ENCODE measurements around the gene NPAS3.
A peak's percentile ranks its signal among the peaks of the same experiment; 100 is the strongest.

NPAS3 gene

DNA sequence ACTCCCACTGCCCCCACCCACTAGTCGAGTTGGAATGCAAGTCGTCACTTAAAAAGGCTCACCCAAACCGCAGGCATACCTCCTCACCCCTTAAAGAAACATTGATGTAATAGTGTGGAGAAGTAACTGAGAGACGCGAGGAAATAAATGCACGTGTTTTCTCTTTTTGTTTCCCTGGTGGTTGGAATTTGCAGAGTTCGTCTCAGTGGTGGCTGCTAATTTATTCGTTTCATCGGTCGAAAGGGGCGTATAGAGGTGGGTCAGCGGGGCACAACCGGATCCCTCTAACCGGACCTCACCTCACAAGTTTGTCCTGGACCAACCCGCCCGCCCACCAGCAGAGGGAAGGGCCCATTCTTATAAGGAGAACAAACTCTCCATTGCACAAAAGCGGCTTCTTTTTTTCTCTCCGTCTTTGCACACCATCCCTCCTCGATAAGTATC lies 5.0 kb upstream of the NPAS3 start:
- Histone ChIP-seq H3K36me3 (ENCODE audit: insufficient read depth, low read length) (no peaks in the 10 kb centered on the region), H3K9ac (ENCODE audit: low read depth, low read length) (peak overlapping the region; percentile 63), H3K4me1 (ENCODE audit: insufficient read depth, low read length) (peaks cover 21% of the 10 kb centered on the region), H3K9me3 (ENCODE audit: control insufficient read depth, insufficient read depth, low read length) (no peaks in the 10 kb centered on the region)

DNA sequence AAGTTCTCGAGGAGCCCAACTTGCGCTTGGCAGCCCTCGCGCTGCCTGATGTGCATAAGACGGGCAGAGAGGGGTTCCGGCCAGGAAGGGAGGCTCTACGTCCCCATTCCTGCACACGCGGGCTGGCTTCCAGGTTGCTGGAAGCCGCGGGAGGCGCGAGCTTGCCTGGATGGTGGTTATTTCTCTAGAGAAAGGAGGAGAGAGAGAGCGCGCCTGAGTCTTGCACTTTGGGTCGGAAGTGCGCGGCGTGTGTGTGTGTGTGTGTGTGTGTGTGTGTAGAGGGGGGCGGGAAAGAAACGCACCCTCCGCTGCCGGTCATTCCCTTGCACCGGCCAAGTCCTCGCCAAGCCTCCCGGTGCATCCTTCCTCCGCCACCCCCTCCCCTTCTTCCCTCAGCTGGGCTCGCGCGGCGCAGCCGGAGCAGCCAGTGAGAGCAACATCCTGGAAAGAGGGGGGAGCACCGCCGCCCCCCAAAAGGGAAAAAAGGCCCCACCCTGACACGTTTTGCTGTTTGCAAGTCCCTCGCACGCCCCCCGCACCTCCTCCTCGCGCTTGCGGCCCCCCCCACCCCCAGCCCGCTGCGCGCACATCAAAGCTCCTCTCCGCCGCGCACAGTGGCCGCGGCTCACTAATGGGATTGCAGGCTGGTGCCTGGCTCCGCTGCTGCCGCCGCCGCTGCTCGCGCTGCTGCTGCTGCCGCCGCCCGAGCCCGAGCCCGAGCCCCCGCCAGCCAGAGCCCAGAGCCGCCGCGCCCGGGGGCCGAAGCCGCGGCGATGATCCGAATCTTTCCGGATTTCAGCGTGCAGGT lies 4.4 kb upstream of the NPAS3 start:
- Histone ChIP-seq H3K4me1 (ENCODE audit: insufficient read depth, low read length) (peaks cover 21% of the 10 kb centered on the region), H3K36me3 (ENCODE audit: insufficient read depth, low read length) (no peaks in the 10 kb centered on the region), H3K9ac (ENCODE audit: low read depth, low read length) (peak overlapping the region; percentile 63), H3K9me3 (ENCODE audit: control insufficient read depth, insufficient read depth, low read length) (no peaks in the 10 kb centered on the region)

DNA sequence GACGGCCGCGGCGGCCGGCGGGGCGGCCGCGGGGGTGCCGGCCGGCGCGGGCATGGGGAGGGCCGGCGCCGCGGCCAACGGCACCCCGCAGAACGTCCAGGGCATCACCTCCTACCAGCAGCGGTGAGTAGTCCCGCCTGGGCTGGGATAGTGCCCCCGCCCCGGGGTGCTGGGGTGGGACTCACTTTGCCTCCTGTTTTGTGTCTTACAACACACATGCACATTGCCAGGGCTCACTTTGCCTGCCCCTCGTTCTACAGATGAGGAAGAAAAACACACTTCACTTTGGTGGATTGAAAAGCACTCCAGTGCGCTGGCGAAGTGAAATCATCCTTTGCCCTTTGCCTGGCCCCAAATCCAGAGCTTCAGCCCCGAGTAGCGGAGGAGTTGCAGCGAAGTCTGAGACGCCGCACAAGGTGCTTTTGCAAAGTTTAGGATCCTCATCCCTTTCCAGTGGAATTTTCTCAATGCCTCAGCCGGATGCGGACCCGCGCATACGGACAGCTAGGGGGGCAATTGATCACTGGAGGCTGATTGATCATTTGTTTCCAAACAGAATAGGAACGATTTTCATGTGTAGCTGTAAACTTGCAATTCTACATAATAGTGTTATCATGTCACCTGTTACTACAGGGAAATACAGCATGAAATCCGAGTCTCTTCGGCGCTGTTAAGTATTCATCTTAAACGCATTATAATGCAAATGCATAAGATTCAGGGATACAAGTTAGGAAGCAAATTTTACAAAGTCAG lies 3.6 kb upstream of the NPAS3 start:
- H3K9me3 ChIP-seq (ENCODE audit: control insufficient read depth, insufficient read depth, low read length): no peaks in the 10 kb centered on the region
- peak overlapping the region; percentile 63; the same call in 1 of the 2 replicates for H3K9ac ChIP-seq (ENCODE audit: low read depth, low read length)
- H3K36me3 ChIP-seq (ENCODE audit: insufficient read depth, low read length): no peaks in the 10 kb centered on the region
- H3K4me1 ChIP-seq (ENCODE audit: insufficient read depth, low read length): peaks cover 21% of the 10 kb centered on the region

DNA sequence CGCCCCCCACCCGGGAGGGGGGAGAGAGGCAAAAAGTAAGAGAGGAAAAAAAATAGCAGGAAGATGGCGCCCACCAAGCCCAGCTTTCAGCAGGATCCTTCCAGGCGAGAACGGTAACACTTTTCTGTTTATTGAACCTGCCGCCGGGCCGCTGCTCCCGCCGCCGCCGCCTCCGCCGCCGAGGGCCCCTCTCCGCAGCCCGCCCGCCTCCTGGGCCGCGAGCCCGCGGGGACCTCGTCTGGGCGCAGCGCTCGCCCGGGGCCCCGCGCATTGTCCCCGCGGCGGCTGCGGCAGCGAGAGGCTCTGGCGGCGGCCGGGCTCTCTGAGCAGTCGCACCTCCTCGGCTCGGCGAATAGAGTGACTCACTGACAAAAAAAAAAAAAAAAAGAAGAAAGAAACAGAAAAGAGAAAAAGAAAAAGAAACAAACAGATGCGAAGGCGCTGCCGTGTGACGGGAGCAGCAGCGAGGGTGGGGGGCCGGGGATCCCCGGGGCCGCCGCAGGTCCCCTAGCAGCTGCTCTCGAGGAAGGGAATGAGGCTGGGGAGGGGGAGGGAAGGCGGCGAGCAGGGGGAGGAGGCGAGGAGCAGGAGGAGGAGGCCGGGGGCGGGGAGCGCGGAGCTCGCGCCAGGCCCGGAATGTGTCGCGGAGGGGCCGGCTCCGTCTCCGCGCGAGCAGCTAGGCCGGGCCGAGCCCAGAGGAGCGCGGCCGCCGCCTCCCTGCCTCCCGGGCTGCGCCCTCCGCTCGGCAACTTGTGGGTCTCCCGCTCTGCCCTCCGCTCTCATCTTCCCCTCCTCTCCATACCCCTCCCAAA lies 781 bp downstream of the NPAS3 start:
- H3K9me3 ChIP-seq (ENCODE audit: control insufficient read depth, insufficient read depth, low read length): no peaks in the 10 kb centered on the region
- H3K9ac ChIP-seq (ENCODE audit: low read depth, low read length): peak overlapping the region; percentile 87
- H3K36me3 ChIP-seq (ENCODE audit: insufficient read depth, low read length): no peaks in the 10 kb centered on the region
- H3K4me1 ChIP-seq (ENCODE audit: insufficient read depth, low read length): peaks cover 27% of the 10 kb centered on the region

DNA sequence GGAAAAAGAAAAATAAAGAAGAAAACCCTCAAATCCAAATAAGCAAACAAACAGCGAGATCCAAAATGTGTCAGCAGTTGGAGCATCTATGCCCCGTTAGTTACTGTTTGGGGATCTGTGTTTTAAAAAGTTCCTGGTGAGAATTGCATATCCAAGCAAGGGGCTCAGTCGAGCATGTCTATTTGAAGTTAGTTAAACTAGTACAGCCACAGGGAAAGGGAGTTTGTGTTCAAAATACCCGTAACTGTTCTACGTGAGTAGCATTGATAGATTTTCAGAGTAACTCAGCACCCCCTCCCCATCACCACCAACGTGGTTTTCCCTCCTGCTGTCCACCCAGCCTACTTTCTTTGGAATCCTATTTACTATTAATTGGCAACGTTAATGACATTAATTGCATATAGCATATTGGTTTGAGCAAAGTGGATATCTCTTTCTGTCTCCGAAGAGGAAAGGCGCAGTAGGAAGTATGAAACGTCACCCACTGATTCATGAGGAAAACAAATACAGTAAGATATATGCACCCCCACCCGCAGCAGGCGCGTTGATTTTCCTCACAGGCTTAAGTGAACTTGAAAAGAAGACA lies 1.5 kb downstream of the NPAS3 start:
- no peaks in the 10 kb centered on the region for H3K36me3 ChIP-seq (ENCODE audit: insufficient read depth, low read length)
- H3K9me3 ChIP-seq (ENCODE audit: control insufficient read depth, insufficient read depth, low read length): no peaks in the 10 kb centered on the region
- peaks cover 27% of the 10 kb centered on the region for H3K4me1 ChIP-seq (ENCODE audit: insufficient read depth, low read length)
- peak overlapping the region; percentile 87 for H3K9ac ChIP-seq (ENCODE audit: low read depth, low read length)

DNA sequence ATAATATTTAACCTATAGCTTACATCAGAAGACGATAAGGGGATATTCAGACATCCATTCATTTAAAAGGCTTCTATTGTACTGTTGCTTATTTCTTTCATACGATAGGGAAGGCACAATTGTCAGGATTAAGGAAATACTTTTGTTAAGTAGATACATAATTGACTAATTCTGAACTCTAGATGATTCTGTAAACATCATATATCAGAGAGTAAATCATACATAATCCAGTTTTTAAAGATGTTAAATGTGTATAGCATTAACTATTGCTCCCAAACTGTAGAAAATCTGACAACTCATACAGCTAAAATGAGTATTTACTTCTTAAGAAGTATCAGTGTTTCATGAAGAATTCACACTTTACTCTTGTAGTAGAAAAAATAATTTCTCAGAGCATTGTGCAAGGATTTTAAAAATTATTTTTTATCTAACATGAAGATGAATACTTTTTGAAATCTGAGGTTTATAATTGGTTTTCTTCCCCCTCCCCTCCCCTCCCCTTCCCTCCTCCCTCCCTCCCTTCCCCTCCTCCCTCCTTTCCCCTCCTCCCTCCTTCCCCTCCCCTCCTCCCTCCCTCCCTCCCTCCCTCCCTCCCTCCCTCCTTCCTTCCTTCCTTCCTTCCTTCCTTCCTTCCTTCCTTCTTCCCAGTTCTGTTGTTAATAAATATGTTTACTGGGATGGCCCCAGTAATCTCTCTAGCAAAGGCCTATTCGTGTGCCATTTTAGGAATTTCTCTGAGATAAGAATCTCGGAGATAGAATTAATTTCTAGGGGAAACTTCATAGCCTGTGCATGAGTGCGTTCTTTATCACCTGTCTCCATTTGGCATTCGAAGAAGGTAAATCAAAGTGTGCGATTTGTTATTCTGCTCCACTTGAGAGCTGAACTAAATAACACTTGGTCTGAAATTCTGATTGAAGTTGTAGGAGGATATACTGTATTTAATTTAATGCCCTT lies 2.3 kb downstream of the NPAS3 start:
- Histone ChIP-seq H3K36me3 (ENCODE audit: insufficient read depth, low read length) (no peaks in the 10 kb centered on the region), H3K4me1 (ENCODE audit: insufficient read depth, low read length) (peaks cover 22% of the 10 kb centered on the region), H3K9ac (ENCODE audit: low read depth, low read length) (peak overlapping the region; percentile 87; the same call in 1 of the 2 replicates), H3K9me3 (ENCODE audit: control insufficient read depth, insufficient read depth, low read length) (no peaks in the 10 kb centered on the region)

DNA sequence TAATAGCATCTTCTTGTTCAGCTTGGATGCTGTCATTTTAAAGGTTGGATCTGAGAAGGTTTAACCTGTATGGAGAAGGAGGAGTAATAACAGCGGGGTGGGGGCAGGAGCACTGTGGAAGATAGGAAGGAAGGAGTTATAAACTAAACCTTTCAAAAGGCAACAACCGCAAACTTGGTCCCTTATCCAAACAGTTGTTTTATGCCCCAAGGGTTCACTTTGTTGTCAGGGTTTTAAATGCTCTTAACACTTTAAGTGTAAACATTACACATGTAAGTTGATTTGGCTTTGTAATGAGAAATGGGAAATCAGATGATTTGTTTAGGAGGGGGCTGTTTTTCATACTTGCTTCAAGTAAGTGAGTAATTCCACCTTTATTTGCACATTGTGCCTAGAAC lies 3.0 kb downstream of the NPAS3 start:
- H3K9me3 ChIP-seq (ENCODE audit: control insufficient read depth, insufficient read depth, low read length): no peaks in the 10 kb centered on the region
- no peaks in the 10 kb centered on the region for H3K36me3 ChIP-seq (ENCODE audit: insufficient read depth, low read length)
- peaks cover 16% of the 10 kb centered on the region for H3K4me1 ChIP-seq (ENCODE audit: insufficient read depth, low read length)
- H3K9ac ChIP-seq (ENCODE audit: low read depth, low read length): no peak overlapping the region

DNA sequence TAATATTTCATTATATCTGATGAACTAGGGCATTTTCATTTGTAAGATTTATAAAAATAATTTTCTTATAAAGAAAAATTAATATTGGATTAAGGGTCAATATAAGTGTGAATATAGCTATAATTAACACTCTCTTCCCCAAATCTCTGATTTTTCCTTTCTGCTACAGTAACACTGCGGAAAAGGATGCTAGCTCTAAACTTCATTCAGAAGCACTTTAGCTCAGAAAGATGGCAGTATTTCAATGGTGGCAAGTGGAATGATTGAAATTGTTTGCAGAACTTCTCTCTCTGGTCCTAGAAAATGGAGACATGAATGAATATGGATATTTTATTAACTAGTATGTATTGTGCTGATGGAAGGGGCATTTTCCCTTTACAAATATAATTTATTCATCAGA lies 8.4 kb downstream of the NPAS3 start:
- no peaks in the 10 kb centered on the region for H3K9me3 ChIP-seq (ENCODE audit: control insufficient read depth, insufficient read depth, low read length)
- H3K4me1 ChIP-seq (ENCODE audit: insufficient read depth, low read length): no peaks in the 10 kb centered on the region
- no peak overlapping the region for H3K9ac ChIP-seq (ENCODE audit: low read depth, low read length)
- no peaks in the 10 kb centered on the region for H3K36me3 ChIP-seq (ENCODE audit: insufficient read depth, low read length)

DNA sequence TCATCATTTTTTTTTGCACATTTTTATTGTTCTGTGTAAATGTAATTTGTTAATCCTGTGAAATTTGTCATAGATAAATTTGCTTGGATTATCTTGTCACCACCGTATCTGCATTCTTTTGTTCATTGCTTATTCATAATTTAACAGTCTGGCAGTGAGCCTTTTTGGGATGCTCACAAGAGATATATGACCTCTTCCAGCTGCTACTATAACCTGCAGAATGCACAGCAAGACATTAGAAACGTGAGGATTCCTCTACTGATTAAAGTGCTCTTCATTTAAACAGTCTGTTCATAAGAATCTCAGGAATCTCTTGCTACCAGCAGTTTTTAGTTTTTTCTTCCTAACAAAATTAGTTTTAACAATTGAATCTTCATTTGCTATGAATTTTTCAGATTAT lies 9.1 kb downstream of the NPAS3 start:
- Histone ChIP-seq H3K9ac (ENCODE audit: low read depth, low read length) (no peak overlapping the region), H3K9me3 (ENCODE audit: control insufficient read depth, insufficient read depth, low read length) (no peaks in the 10 kb centered on the region), H3K36me3 (ENCODE audit: insufficient read depth, low read length) (no peaks in the 10 kb centered on the region), H3K4me1 (ENCODE audit: insufficient read depth, low read length) (no peaks in the 10 kb centered on the region)

DNA sequence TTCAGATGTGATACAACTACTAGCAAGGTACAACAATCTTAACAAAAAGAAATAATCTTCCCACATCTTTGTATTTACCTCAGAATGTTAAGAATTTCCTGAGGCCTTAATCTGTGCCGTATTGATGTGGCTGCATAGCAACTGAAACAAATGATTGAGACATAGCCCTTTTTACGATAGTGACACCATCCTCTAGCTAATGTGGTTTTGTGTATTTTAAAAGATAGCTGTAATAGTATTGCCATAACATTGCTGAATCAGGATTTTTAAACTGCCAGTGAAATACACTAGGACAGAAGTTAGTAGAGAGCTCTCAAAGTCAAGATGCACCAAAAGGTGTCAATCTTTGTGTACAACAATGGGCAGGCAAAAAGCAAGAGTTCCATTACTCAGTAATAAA lies 11.9 kb downstream of the NPAS3 start:
- Histone ChIP-seq H3K36me3 (ENCODE audit: insufficient read depth, low read length) (no peaks in the 10 kb centered on the region), H3K9me3 (ENCODE audit: control insufficient read depth, insufficient read depth, low read length) (no peaks in the 10 kb centered on the region), H3K9ac (ENCODE audit: low read depth, low read length) (no peak overlapping the region), H3K4me1 (ENCODE audit: insufficient read depth, low read length) (no peaks in the 10 kb centered on the region)

DNA sequence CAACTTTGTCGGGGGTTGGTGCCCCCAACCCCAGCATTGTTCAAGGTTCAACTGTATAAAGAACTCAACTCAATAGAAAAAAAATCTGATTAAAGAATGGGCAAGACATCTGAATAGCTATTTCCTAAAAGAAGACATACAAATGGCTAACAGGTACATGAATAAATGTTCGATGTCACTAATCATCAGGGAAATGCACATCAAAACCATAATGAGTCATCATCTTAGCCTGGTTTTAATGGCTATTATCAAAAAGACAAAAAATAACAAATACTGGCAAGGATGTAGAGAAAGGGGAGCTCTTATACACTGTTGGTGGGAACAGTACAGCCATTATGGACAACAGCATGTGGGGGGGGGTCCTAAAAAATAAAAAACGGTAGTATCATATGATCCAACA lies 28.7 kb downstream of the NPAS3 start:
- Histone ChIP-seq H3K9ac (ENCODE audit: low read depth, low read length) (no peak overlapping the region), H3K4me1 (ENCODE audit: insufficient read depth, low read length) (no peaks in the 10 kb centered on the region), H3K36me3 (ENCODE audit: insufficient read depth, low read length) (no peaks in the 10 kb centered on the region), H3K9me3 (ENCODE audit: control insufficient read depth, insufficient read depth, low read length) (no peaks in the 10 kb centered on the region)

DNA sequence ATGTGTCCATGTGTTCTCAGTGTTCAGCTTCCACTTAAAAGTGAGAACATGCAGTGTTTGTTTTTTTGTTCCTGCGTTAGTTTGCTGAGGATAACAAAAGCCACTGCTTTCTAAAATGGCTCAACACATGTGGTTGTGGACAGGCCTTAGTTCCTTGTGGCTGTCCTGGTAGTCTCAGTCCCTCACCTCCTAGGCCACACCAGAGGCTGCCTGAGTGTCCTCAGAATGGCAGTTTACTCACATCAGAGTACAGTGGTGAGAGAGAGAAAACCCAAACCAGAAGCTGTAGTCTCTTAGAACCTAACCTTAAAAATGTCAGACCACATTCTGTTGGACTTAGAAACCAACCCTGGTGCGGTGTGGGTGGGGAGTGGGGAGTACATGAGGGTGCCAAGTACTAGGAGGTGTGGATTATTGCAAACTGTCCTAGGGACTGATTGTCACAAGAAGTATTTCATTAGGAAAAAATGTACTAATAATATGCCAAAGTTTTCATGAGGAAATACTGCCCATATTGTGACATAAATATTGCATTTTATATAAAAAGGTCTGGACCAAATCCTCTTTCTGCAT lies 30.4 kb downstream of the NPAS3 start:
- Histone ChIP-seq H3K36me3 (ENCODE audit: insufficient read depth, low read length) (no peaks in the 10 kb centered on the region), H3K9ac (ENCODE audit: low read depth, low read length) (no peak overlapping the region), H3K4me1 (ENCODE audit: insufficient read depth, low read length) (no peaks in the 10 kb centered on the region), H3K9me3 (ENCODE audit: control insufficient read depth, insufficient read depth, low read length) (no peaks in the 10 kb centered on the region)

DNA sequence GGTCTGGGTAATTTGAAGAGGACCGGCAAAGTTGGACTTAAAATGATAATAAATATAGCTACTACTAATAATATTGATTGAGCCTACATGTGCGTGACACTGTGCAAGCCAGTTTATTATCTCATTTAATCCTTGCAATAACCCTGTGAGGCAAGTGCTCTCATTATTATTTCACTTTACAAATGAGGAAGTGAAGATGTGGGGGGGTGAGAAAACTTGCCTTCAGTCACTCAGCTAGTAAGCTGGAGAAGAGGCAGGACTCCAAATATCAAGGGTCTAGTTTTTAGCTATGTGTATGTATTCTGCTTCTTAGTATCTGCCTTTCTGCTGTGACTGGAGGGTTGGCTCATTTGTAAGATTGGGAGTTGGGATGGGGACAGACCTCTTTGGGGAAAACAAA lies 39.2 kb downstream of the NPAS3 start:
- no peaks in the 10 kb centered on the region for H3K36me3 ChIP-seq (ENCODE audit: insufficient read depth, low read length)
- no peak overlapping the region for H3K9ac ChIP-seq (ENCODE audit: low read depth, low read length)
- no peaks in the 10 kb centered on the region for H3K9me3 ChIP-seq (ENCODE audit: control insufficient read depth, insufficient read depth, low read length)
- no peaks in the 10 kb centered on the region for H3K4me1 ChIP-seq (ENCODE audit: insufficient read depth, low read length)

Measured in ES-I3 (cell line).